ENCODE measurements around the gene USP3. TPM values are rescaled to one million over a fixed set of nuclear protein-coding genes. Genes with fewer than 3 reads are reported as not detected.

The USP3 gene
- polyA plus RNA-seq, 1 of the 3 experiments (the other 2 are of a cell fraction), result 9.3 TPM

DNA sequence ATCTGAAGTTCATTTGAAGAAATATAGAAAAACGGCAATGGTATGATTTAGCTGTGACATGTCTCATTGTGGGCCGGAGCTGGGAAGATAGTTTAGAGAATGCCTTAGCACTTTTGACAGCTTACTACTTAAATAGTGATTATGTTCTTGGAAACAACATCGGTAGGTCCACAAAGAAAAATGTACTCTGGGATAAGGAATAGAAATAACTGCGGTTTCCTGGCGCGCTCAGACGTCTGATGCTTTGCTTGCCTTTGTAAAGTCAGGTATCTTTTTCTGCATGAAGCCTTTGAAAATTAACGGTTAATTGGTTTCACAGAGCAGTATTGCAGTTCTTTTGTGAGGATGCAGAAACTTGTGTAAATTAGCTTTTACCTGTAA, 1.4 kb downstream of the USP3 start:
- Histone ChIP-seq H4K20me1 (ENCODE audit: insufficient read depth) (peaks cover 47% of the 10 kb centered on the region), H3K9me3 (no peaks in the 10 kb centered on the region), H3F3A (replicated peaks; ENCODE audit: insufficient read depth) (peaks cover 30% of the 10 kb centered on the region), H3K27ac (ENCODE audit: low read depth in 2 of 2, low read length in 1 of 2) (peak overlapping the region; percentile 83 to 84), H3K27me3 (ENCODE audit: insufficient read depth) (no peaks in the 10 kb centered on the region), H3K4me1 (ENCODE audit: control insufficient read depth in 1 of 2, insufficient read depth in 2 of 2, low read depth in 1 of 2, low read length in 1 of 2) (peaks cover 27 to 42% of the 10 kb centered on the region in 2 experiments; a peak in 3 of 4 replicates), H3K9ac (peak overlapping the region; percentile 94; the same call in 1 of the 2 replicates), H3K36me3 (replicated peaks in 1 of 2; ENCODE audit: control insufficient read depth in 1 of 2, insufficient read depth in 2 of 2, low read length in 1 of 2) (no peaks in the 10 kb centered on the region), H3K4me3 (ENCODE audit: low read depth in 2 of 2, low read length in 1 of 2) (peak overlapping the region; percentile 90 to 91), H3K9me2 (no peaks in the 10 kb centered on the region), H3K4me2 (peak overlapping the region; percentile 73), H3K79me2 (ENCODE audit: insufficient read depth) (peaks cover 56% of the 10 kb centered on the region), H2AFZ (ENCODE audit: low read depth) (no peak overlapping the region)
- ChIA-PET POLR2A (interaction anchor here (0.8 kb wide), 1 partner anchor 10 kb away, joined by 5 read pairs; no protein-coding TSS in a partner anchor), CTCF (interaction anchor here (0.7 to 2.6 kb wide), 13 partner anchors 9 to 562 kb away, joined by 3 to 10 read pairs (median 5); no protein-coding TSS in a partner anchor)
- TF ChIP-seq NFIC (IDR thresholded peaks at IDR 0.05; ENCODE audit: borderline replicate concordance) (no peak), SMC3 (IDR thresholded peaks at IDR 0.05; ENCODE audit: low read depth, low read length) (no peak), SIN3A (IDR thresholded peaks at IDR 0.05; ENCODE audit: borderline replicate concordance, low read depth, low read length) (no peak), MXI1 (IDR thresholded peaks at IDR 0.05; ENCODE audit: low read depth, low read length) (no peak), EP300 (IDR thresholded peaks at IDR 0.05; ENCODE audit: borderline replicate concordance in 1 of 2, low read depth in 1 of 2, low read length in 1 of 2) (no peak), FOXJ3 (CRISPR knock-in tag; IDR thresholded peaks at IDR 0.05) (no peak), ZBTB33 (IDR thresholded peaks at IDR 0.05; ENCODE audit: borderline replicate concordance, low read depth) (no peak), GABPA (IDR thresholded peaks at IDR 0.05; ENCODE audit: low read depth) (no peak)
- TF ChIP-seq, protein P1, sequence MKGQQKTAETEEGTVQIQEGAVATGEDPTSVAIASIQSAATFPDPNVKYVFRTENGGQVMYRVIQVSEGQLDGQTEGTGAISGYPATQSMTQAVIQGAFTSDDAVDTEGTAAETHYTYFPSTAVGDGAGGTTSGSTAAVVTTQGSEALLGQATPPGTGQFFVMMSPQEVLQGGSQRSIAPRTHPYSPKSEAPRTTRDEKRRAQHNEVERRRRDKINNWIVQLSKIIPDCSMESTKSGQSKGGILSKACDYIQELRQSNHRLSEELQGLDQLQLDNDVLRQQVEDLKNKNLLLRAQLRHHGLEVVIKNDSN (IDR thresholded peaks at IDR 0.05; ENCODE audit: borderline replicate concordance, low read depth), result no peak
- 33% methylated on average over 8 of the region's 8 CpGs for WGBS (ENCODE audit: low lambda C conversion rate)
- no peak for DNase-seq

- Histone ChIP-seq H3K36me3 (replicated peaks in 1 of 2; ENCODE audit: control insufficient read depth in 1 of 2, insufficient read depth in 2 of 2, low read length in 1 of 2) (no peaks in the 10 kb centered on the region), H4K20me1 (ENCODE audit: insufficient read depth) (peaks cover 49% of the 10 kb centered on the region), H3K79me2 (ENCODE audit: insufficient read depth) (peaks cover 64% of the 10 kb centered on the region), H3K9me2 (no peaks in the 10 kb centered on the region), H3K27ac (ENCODE audit: low read depth in 2 of 2, low read length in 1 of 2) (no peak overlapping the region), H3K9me3 (no peaks in the 10 kb centered on the region), H3K4me2 (peak overlapping the region; percentile 73), H3K4me1 (ENCODE audit: control insufficient read depth in 1 of 2, insufficient read depth in 2 of 2, low read depth in 1 of 2, low read length in 1 of 2) (peaks cover 30 to 46% of the 10 kb centered on the region in 2 experiments; a peak in 3 of 4 replicates), H3F3A (replicated peaks; ENCODE audit: insufficient read depth) (peaks cover 30% of the 10 kb centered on the region), H3K4me3 (ENCODE audit: low read depth in 2 of 2, low read length in 1 of 2) (peak overlapping the region in 1 of 2 experiments; percentile 90; a peak in 1 of 4 replicates), H3K27me3 (ENCODE audit: insufficient read depth) (no peaks in the 10 kb centered on the region), H2AFZ (ENCODE audit: low read depth) (no peak overlapping the region), H3K9ac (no peak overlapping the region; the same call in 1 of the 2 replicates)
- DNase-seq, result no peak
- WGBS (ENCODE audit: low lambda C conversion rate), result 48% methylated on average over 8 of the region's 8 CpGs
- CTCF ChIA-PET, result interaction anchor here (0.6 to 1.7 kb wide), 4 partner anchors 8 to 56 kb away, joined by 3 to 10 read pairs (median 5); no protein-coding TSS in a partner anchor
- POLR2A ChIA-PET, result no interaction called here
- TF ChIP-seq NRF1 (IDR thresholded peaks at IDR 0.05; ENCODE audit: low read depth, low read length) (no peak), GATA2 (CRISPR knock-in tag; IDR thresholded peaks at IDR 0.05) (0 out of 2 replicates have a peak, but pooled peaks have one; percentile 16), EZH2phosphoT487 (IDR thresholded peaks at IDR 0.05; ENCODE audit: borderline replicate concordance, low read depth) (no peak), RAD21 (IDR thresholded peaks at IDR 0.05; ENCODE audit: low read length) (no peak), USF2 (IDR thresholded peaks at IDR 0.05; ENCODE audit: borderline replicate concordance, low read depth, low read length) (no peak), YY1 (IDR thresholded peaks at IDR 0.05; ENCODE audit: low read depth) (no peak; the same call in 1 of the 2 replicates), RCOR1 (IDR thresholded peaks at IDR 0.05; ENCODE audit: low read length) (no peak), POLR2AphosphoS5 (IDR thresholded peaks at IDR 0.05; ENCODE audit: low read depth, low read length) (no peak), RFX5 (IDR thresholded peaks at IDR 0.05; ENCODE audit: low read length) (no peak), PBX3 (IDR thresholded peaks at IDR 0.05) (peak; percentile 46), SMC3 (IDR thresholded peaks at IDR 0.05; ENCODE audit: low read depth, low read length) (no peak)
- TF ChIP-seq, protein P2, sequence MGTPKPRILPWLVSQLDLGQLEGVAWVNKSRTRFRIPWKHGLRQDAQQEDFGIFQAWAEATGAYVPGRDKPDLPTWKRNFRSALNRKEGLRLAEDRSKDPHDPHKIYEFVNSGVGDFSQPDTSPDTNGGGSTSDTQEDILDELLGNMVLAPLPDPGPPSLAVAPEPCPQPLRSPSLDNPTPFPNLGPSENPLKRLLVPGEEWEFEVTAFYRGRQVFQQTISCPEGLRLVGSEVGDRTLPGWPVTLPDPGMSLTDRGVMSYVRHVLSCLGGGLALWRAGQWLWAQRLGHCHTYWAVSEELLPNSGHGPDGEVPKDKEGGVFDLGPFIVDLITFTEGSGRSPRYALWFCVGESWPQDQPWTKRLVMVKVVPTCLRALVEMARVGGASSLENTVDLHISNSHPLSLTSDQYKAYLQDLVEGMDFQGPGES (IDR thresholded peaks at IDR 0.05; ENCODE audit: low read depth, low read length), result no peak
Measured at GRCh38 chr15:63506537-63507035, 2.2 kb downstream of the USP3 start.

Measured in SK-N-SH (cell line).